Measurements from ENCODE around the gene FAM107B. TPM values are rescaled to one million over a fixed set of nuclear protein-coding genes. Genes with fewer than 3 reads are reported as not detected.

Gene FAM107B
- total RNA-seq, 1 experiment from 2014 or later = 158 TPM

GRCh38 chr10:14531974-14532373 is 242.7 kb downstream of the FAM107B start:
- H3K9me3 ChIP-seq (ENCODE audit: low read length) = no peaks in the 10 kb centered on the region
- H3K27ac ChIP-seq (ENCODE audit: low read length) = no peak overlapping the region
- H3K4me1 ChIP-seq (ENCODE audit: low read length) = no peaks in the 10 kb centered on the region
- H4K20me1 ChIP-seq (ENCODE audit: insufficient read depth, low read depth, low read length) = no peaks in the 10 kb centered on the region
- H3K4me3 ChIP-seq (ENCODE audit: low read length) = no peak overlapping the region
- no peaks in the 10 kb centered on the region for H3K27me3 ChIP-seq (ENCODE audit: low read length)
- no peak overlapping the region for H3K4me2 ChIP-seq (ENCODE audit: low read depth, low read length, poor library complexity, severe bottlenecking)
- H3K36me3 ChIP-seq (ENCODE audit: insufficient read depth, low read length) = peaks cover 15% of the 10 kb centered on the region; the same call in 1 of the 2 replicates
- H3K9me2 ChIP-seq (replicated peaks; ENCODE audit: insufficient read depth, low read length) = no peaks in the 10 kb centered on the region
- no peak overlapping the region for H3K9ac ChIP-seq (ENCODE audit: low read length)
- H3K79me2 ChIP-seq (ENCODE audit: low read length) = peaks cover 78% of the 10 kb centered on the region
- DNase-seq = no peak
- H2AFZ ChIP-seq (ENCODE audit: low read length) = no peak overlapping the region

GRCh38 chr10:14530465-14530864 is 244.2 kb downstream of the FAM107B start:
- no peaks in the 10 kb centered on the region for H4K20me1 ChIP-seq (ENCODE audit: insufficient read depth, low read depth, low read length)
- DNase-seq = no peak
- H3K27ac ChIP-seq (ENCODE audit: low read length) = no peak overlapping the region
- no peaks in the 10 kb centered on the region for H3K9me2 ChIP-seq (replicated peaks; ENCODE audit: insufficient read depth, low read length)
- no peak overlapping the region for H3K9ac ChIP-seq (ENCODE audit: low read length)
- H3K27me3 ChIP-seq (ENCODE audit: low read length) = no peaks in the 10 kb centered on the region
- no peaks in the 10 kb centered on the region for H3K4me1 ChIP-seq (ENCODE audit: low read length)
- H3K79me2 ChIP-seq (ENCODE audit: low read length) = peaks cover 71% of the 10 kb centered on the region
- no peak overlapping the region for H2AFZ ChIP-seq (ENCODE audit: low read length)
- no peaks in the 10 kb centered on the region for H3K9me3 ChIP-seq (ENCODE audit: low read length)
- no peak overlapping the region for H3K4me3 ChIP-seq (ENCODE audit: low read length)
- H3K4me2 ChIP-seq (ENCODE audit: low read depth, low read length, poor library complexity, severe bottlenecking) = no peak overlapping the region
- peaks cover 15% of the 10 kb centered on the region; the same call in 1 of the 2 replicates for H3K36me3 ChIP-seq (ENCODE audit: insufficient read depth, low read length)

DNA sequence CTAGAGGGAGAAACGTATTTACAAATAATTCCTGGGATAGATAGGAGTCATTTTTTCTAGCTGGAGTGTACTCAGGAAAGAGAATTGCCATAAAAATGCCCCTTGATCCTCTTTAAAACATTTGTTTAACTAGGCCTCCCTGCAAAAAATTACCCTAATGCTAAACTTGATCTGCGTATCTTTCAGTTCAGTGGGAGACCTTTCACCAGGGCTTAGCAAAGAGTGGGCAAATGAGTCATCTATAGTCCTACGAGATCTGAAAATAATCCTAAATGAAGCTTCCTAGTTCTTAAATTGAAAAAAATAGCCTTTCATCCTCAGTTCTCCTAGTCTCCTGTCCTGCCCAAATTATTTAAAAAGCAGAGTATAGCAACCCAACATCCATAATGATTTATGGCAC is 245.3 kb downstream of the FAM107B start:
- Histone ChIP-seq H3K9me2 (replicated peaks; ENCODE audit: insufficient read depth, low read length) (no peaks in the 10 kb centered on the region), H3K79me2 (ENCODE audit: low read length) (peaks cover 71% of the 10 kb centered on the region), H3K9ac (ENCODE audit: low read length) (no peak overlapping the region), H3K27ac (ENCODE audit: low read length) (no peak overlapping the region), H2AFZ (ENCODE audit: low read length) (no peak overlapping the region), H3K4me1 (ENCODE audit: low read length) (no peaks in the 10 kb centered on the region), H3K9me3 (ENCODE audit: low read length) (no peaks in the 10 kb centered on the region), H3K36me3 (ENCODE audit: insufficient read depth, low read length) (peaks cover 15% of the 10 kb centered on the region; the same call in 1 of the 2 replicates), H4K20me1 (ENCODE audit: insufficient read depth, low read depth, low read length) (no peaks in the 10 kb centered on the region), H3K4me3 (ENCODE audit: low read length) (no peak overlapping the region), H3K27me3 (ENCODE audit: low read length) (no peaks in the 10 kb centered on the region), H3K4me2 (ENCODE audit: low read depth, low read length, poor library complexity, severe bottlenecking) (no peak overlapping the region)
- DNase-seq = no peak

DNA sequence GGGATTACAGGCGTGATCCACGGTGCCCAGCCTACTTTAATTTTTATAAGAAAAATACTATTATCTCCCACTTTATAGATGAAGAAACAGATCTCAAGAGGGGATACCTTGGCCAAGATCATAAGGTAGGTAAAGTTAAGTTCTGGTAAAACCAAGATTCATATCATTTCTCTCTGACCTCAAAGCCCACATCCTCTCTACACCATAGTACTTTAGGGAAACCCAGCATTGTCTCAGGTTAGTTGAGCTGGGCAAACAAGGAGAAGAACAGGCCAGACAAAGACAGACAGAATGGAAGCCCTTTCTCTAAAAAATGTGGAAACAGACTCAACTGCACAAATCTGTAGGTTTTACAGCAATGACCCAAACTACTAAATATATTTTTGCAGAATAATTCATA is 246.2 kb downstream of the FAM107B start:
- Histone ChIP-seq H3K27me3 (ENCODE audit: low read length) (no peaks in the 10 kb centered on the region), H3K9me3 (ENCODE audit: low read length) (no peaks in the 10 kb centered on the region), H2AFZ (ENCODE audit: low read length) (no peak overlapping the region), H3K4me2 (ENCODE audit: low read depth, low read length, poor library complexity, severe bottlenecking) (no peak overlapping the region), H3K27ac (ENCODE audit: low read length) (no peak overlapping the region), H3K4me1 (ENCODE audit: low read length) (no peaks in the 10 kb centered on the region), H3K9me2 (replicated peaks; ENCODE audit: insufficient read depth, low read length) (no peaks in the 10 kb centered on the region), H3K36me3 (ENCODE audit: insufficient read depth, low read length) (peaks cover 15% of the 10 kb centered on the region; the same call in 1 of the 2 replicates), H3K79me2 (ENCODE audit: low read length) (peaks cover 64% of the 10 kb centered on the region), H3K4me3 (ENCODE audit: low read length) (no peak overlapping the region), H4K20me1 (ENCODE audit: insufficient read depth, low read depth, low read length) (no peaks in the 10 kb centered on the region), H3K9ac (ENCODE audit: low read length) (no peak overlapping the region)
- DNase-seq = no peak

DNA sequence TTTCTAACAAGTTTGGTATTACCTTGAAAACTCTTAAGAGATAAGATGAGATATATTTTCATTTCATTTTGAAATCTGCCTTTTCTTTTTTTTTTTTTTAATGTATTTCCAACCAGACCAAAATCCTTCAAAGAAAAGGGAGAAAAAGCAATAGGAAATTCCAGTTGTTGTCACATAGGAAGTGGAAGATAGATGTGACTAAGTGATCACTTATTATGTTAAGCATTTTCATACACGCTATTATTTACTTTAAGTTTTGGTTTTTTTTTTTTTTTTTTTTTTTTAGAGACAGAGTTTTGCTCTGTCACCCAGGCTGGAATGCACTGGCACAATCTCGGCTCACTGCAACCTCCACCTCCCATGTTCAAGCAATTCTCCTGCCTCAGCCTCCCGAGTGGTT is 246.8 kb downstream of the FAM107B start:
- Histone ChIP-seq H3K9me2 (replicated peaks; ENCODE audit: insufficient read depth, low read length) (no peaks in the 10 kb centered on the region), H3K4me1 (ENCODE audit: low read length) (no peaks in the 10 kb centered on the region)

GRCh38 chr10:14527134-14527844 is 247.4 kb downstream of the FAM107B start:
- Histone ChIP-seq H3K4me3 (ENCODE audit: low read length) (no peak overlapping the region), H3K36me3 (ENCODE audit: insufficient read depth, low read length) (peaks cover 15% of the 10 kb centered on the region; the same call in 1 of the 2 replicates), H3K4me2 (ENCODE audit: low read depth, low read length, poor library complexity, severe bottlenecking) (no peak overlapping the region), H3K79me2 (ENCODE audit: low read length) (peaks cover 59% of the 10 kb centered on the region), H3K27me3 (ENCODE audit: low read length) (no peaks in the 10 kb centered on the region), H3K4me1 (ENCODE audit: low read length) (no peaks in the 10 kb centered on the region), H3K9ac (ENCODE audit: low read length) (no peak overlapping the region), H3K27ac (ENCODE audit: low read length) (no peak overlapping the region), H3K9me2 (replicated peaks; ENCODE audit: insufficient read depth, low read length) (no peaks in the 10 kb centered on the region), H2AFZ (ENCODE audit: low read length) (no peak overlapping the region), H3K9me3 (ENCODE audit: low read length) (no peaks in the 10 kb centered on the region), H4K20me1 (ENCODE audit: insufficient read depth, low read depth, low read length) (no peaks in the 10 kb centered on the region; the same call in 1 of the 2 replicates)
- no peak for DNase-seq

More for the DNA sequence above, 246.8 kb downstream of the FAM107B start:
- Histone ChIP-seq H3K27me3 (ENCODE audit: low read length) (no peaks in the 10 kb centered on the region), H3K79me2 (ENCODE audit: low read length) (peaks cover 64% of the 10 kb centered on the region), H3K4me3 (ENCODE audit: low read length) (no peak overlapping the region), H3K27ac (ENCODE audit: low read length) (no peak overlapping the region), H3K4me2 (ENCODE audit: low read depth, low read length, poor library complexity, severe bottlenecking) (no peak overlapping the region), H4K20me1 (ENCODE audit: insufficient read depth, low read depth, low read length) (no peaks in the 10 kb centered on the region), H2AFZ (ENCODE audit: low read length) (no peak overlapping the region), H3K9me3 (ENCODE audit: low read length) (no peaks in the 10 kb centered on the region), H3K36me3 (ENCODE audit: insufficient read depth, low read length) (peaks cover 15% of the 10 kb centered on the region; the same call in 1 of the 2 replicates), H3K9ac (ENCODE audit: low read length) (no peak overlapping the region)
- DNase-seq = no peak

DNA sequence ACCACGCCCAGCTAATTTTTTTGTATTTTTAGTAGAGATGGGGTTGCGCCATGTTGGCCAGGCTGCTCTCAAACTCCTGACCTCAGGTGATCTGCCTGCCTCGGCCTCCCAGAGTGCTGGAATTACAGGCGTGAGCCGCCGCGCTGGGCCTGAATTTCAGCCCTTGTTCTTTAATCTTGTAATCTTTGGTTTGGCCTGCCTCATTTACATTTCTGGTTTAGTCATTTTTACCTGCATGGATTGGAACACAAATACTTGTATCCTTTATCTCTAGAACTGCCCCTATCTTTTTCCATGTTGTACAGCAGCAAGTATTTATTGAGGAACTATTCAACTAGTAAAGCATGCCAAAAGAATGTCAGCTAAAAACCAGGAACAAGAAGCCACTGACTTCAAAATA is 248.4 kb downstream of the FAM107B start:
- no peaks in the 10 kb centered on the region for H3K9me3 ChIP-seq (ENCODE audit: low read length)
- no peak overlapping the region for H3K4me2 ChIP-seq (ENCODE audit: low read depth, low read length, poor library complexity, severe bottlenecking)
- peaks cover 50% of the 10 kb centered on the region for H3K79me2 ChIP-seq (ENCODE audit: low read length)
- H2AFZ ChIP-seq (ENCODE audit: low read length) = no peak overlapping the region
- H3K4me1 ChIP-seq (ENCODE audit: low read length) = no peaks in the 10 kb centered on the region
- peaks cover 21% of the 10 kb centered on the region for H3K36me3 ChIP-seq (ENCODE audit: insufficient read depth, low read length)
- no peaks in the 10 kb centered on the region for H3K9me2 ChIP-seq (replicated peaks; ENCODE audit: insufficient read depth, low read length)
- no peak overlapping the region for H3K9ac ChIP-seq (ENCODE audit: low read length)
- no peak overlapping the region for H3K27ac ChIP-seq (ENCODE audit: low read length)
- no peak for DNase-seq
- no peak overlapping the region for H3K4me3 ChIP-seq (ENCODE audit: low read length)
- no peaks in the 10 kb centered on the region for H3K27me3 ChIP-seq (ENCODE audit: low read length)
- no peaks in the 10 kb centered on the region; the same call in 1 of the 2 replicates for H4K20me1 ChIP-seq (ENCODE audit: insufficient read depth, low read depth, low read length)

- H3K4me3 ChIP-seq (ENCODE audit: low read length) = no peak overlapping the region
- peaks cover 26% of the 10 kb centered on the region for H3K36me3 ChIP-seq (ENCODE audit: insufficient read depth, low read length)
- H3K9ac ChIP-seq (ENCODE audit: low read length) = no peak overlapping the region
- H4K20me1 ChIP-seq (ENCODE audit: insufficient read depth, low read depth, low read length) = no peaks in the 10 kb centered on the region; the same call in 1 of the 2 replicates
- no peak overlapping the region for H3K27ac ChIP-seq (ENCODE audit: low read length)
- H3K79me2 ChIP-seq (ENCODE audit: low read length) = peaks cover 36% of the 10 kb centered on the region
- no peaks in the 10 kb centered on the region for H3K9me2 ChIP-seq (replicated peaks; ENCODE audit: insufficient read depth, low read length)
- no peak overlapping the region for H2AFZ ChIP-seq (ENCODE audit: low read length)
- H3K9me3 ChIP-seq (ENCODE audit: low read length) = no peaks in the 10 kb centered on the region
- H3K27me3 ChIP-seq (ENCODE audit: low read length) = no peaks in the 10 kb centered on the region
- DNase-seq = no peak
- no peaks in the 10 kb centered on the region for H3K4me1 ChIP-seq (ENCODE audit: low read length)
- no peak overlapping the region for H3K4me2 ChIP-seq (ENCODE audit: low read depth, low read length, poor library complexity, severe bottlenecking)
Observed at GRCh38 chr10:14524691-14525324, 249.9 kb downstream of the FAM107B start.

All from Karpas-422 (cell line).